ENCODE measurements around the gene DIDO1.

DNA sequence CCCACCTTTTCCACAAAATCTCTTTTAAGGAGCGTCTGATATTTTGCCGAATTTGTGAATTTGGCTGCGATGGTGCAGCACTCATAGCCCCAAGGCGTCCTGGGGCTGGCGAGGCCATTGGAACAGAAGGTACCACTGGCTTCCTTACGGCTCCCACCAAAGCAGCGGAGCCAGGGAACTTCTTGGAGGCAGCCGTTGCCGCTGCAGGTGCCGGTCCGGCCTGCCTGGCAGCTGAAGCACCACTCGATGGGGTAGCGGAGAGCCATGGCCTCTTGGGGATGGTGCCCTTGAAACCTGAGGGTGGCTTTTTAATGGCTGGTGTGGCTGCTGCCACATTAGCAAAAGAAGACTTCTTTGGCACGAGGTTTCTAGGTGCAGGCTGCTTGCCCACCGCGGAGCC lies 29.8 kb downstream of the DIDO1 start:
- TF ChIP-seq, protein P1, sequence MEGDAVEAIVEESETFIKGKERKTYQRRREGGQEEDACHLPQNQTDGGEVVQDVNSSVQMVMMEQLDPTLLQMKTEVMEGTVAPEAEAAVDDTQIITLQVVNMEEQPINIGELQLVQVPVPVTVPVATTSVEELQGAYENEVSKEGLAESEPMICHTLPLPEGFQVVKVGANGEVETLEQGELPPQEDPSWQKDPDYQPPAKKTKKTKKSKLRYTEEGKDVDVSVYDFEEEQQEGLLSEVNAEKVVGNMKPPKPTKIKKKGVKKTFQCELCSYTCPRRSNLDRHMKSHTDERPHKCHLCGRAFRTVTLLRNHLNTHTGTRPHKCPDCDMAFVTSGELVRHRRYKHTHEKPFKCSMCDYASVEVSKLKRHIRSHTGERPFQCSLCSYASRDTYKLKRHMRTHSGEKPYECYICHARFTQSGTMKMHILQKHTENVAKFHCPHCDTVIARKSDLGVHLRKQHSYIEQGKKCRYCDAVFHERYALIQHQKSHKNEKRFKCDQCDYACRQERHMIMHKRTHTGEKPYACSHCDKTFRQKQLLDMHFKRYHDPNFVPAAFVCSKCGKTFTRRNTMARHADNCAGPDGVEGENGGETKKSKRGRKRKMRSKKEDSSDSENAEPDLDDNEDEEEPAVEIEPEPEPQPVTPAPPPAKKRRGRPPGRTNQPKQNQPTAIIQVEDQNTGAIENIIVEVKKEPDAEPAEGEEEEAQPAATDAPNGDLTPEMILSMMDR (conservative IDR thresholded peaks at IDR 0.05; ENCODE audit: low read length): no peak
- no peak for TF ChIP-seq EZH2phosphoT487 (IDR thresholded peaks at IDR 0.05; ENCODE audit: borderline replicate concordance, low read depth, low read length)
